Renal cortex interstitium (tissue), 11 donors: ENCODE measurements around the gene MVK. TPM values are rescaled to one million over a fixed set of nuclear protein-coding genes. Genes with fewer than 3 reads are reported as not detected.

Experiments used
- DNase-seq, 11 donors: peaks; one replicate each; pipeline ENCODE4 v3.0.0-alpha.2; 2013; ENCODE audit warnings: low read depth in 9 of 11, low spot score in 4 of 11; ENCODE audit errors: extremely low read depth in 1 of 11
- polyA plus RNA-seq, 3 donors: library from polyadenylated mRNA; unstranded; fragments of 120-200 nt; gene quantifications; one replicate each; pipeline ENCODE4 v1.2.1, GENCODE V29; 2013; ENCODE audit not compliant: insufficient read length in 3 of 3

MVK gene
- polyA plus RNA-seq, 3 donors = 16.3 to 23.9 (median 19.3) TPM

DNA sequence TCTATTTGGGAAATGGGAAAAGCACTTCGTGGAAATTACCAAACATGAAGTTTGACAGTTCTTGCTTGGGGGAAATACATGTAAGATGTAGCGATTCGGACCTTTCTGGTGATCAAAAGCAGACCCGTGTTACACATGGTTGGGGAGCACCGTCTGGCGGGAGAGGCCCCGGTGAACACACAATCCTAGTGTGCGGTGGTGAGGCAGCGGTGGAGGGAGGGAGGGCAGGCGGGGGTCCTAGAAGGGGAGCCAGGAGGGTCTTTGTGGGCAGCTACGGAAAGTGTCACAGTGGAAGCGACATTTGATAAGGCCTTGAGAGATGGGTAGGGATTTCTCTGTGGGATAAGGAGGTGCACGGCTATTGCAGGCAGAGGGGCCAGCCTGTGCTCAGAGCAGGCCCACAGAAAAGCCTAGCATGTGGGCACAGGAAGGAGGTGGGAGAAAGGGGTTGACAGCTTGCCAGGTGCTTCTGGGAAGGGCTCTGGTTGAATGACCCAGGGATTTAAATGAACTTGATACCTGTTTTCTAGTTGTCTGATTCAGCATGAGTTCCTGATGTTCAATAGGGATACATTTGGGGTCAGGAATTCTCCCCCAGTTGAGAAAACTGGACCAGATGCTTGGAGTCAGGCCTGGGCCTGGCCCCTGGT, 7.2 kb downstream of the MVK start:
- DNase-seq = no peak

DNA sequence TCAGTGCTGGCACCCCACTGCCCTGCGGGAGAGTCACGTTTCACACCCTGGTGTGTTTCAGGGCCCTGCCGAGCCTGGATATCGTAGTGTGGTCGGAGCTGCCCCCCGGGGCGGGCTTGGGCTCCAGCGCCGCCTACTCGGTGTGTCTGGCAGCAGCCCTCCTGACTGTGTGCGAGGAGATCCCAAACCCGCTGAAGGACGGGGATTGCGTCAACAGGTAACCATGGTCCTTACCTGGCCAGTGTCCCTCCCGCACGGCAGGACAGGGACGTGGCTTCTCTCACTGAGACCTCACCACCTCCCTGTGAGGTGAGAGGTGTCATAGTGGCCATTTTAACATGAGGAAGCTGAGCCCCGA, 7.7 kb downstream of the MVK start:
- DNase-seq = no peak

DNA sequence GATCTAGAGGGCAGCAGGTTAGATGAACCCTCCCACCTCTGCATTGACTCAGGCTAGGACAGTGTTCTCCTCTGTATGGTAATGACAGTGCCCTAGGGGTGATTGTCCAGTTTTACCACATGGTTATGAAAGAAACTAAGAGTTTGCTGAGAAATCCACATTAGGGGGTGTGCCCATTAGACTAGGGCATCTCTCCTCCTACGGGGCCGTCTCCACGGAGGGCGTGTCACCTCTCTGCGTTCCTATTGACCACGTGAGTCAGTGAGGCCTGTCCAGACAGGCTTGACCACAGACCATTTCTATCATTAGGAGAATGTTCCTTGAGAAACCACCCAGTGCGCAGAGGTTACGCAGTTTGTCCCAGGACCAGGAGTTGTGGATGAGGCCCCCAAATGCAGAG, 8.3 kb downstream of the MVK start:
- no peak for DNase-seq

DNA sequence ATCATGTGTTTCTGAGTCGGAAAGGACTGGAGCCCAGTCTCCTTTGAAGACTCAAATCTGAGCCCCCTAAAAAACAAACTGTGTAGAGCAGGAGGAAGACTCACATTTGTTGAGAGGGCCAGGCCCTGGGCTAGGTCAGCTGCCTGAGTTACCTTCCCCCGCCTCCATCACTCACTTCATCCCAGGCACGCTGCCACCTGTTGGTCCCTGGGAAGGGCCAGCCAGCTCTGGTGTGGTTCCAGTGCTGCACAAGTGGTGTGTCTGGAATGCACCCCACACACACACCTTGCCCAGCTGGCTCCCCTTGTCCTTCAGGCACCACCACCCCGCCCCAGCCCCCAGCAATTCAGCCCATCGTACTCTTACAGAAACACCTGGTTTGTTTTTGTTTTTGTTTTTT, 9.0 kb downstream of the MVK start:
- peak in 1 of 11 donors; percentile 18 for DNase-seq

DNA sequence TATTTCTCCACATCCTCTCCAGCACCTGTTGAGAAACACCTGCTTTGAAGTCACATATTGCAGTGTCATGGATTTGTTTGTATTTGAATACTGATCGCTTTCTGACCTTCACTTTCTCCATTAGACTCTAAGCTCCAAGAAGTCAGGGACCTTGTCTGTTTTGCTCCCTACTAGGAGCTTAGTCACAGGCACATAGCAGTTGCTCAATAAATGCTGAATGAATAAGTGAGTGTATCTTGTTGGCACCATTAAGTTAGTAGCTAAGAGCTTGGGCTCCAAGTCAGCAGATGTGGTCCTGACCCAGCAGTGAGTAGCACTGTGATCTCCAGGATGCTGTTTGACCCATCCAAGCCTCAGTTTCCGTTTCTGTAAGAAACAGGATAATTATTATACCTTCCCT, 10.1 kb downstream of the MVK start:
- no peak for DNase-seq

DNA sequence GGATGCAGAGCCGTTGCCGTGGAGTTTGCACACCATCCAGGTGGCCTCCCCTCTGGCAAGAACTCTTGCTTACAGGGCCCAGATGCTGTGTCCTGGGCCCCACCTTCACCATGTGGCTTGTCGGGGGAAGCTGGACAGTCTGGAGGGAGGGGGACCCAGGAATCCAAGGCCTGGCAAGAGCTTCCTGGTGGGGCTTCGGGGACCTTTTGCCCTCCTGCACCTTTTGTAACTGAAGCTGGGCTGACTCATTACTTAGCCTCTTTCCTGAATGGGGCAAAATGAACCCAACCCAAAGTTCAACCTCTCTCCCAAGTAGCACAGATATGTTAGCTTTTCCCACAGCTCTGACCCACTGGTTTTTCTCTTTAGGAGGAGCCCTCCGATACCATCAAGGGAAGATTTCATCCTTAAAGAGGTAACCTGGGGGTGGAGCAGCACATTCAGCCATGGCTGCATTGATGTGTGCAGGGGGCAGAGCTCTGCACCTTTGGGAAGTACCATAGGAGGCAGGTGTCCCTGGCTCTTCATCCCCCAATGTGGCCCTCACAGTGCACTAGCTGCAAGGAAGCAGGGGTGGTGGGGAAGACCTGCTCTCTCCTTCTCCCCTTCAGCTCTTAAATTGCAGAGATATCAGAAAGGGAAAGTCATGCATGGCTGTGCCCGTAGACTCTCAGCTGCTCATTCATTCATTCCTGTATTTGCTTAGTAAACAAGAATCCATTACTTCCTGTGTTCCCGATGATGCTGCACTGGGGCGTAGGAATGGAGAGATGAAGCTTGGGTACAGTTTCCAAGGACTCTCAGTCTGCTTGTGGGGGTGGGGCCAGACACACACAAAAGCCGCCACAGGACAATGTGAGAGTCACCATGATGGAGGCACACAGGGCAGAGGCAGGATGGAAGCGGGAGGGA, 13.0 kb downstream of the MVK start:
- DNase-seq = no peak

DNA sequence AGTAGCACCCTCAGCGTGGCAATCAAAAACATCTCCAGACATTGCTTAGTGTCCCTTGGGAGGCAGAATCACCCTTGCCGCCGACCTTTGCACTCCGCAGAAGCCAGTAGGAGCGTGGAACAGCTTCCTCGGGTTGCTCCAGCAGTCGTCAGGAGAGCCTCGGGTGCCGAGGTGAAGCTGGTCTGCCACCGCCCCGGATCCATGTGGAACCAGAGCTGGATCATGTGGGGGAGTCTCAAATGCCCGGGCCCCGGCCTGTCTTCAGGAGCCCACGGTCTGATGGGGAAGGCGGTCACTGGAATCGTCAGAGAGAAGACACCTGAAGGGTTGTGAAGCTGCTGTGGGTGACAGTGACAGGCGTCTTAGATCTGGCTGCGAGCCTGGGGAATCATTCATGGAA, 14.3 kb downstream of the MVK start:
- no peak for DNase-seq

DNA sequence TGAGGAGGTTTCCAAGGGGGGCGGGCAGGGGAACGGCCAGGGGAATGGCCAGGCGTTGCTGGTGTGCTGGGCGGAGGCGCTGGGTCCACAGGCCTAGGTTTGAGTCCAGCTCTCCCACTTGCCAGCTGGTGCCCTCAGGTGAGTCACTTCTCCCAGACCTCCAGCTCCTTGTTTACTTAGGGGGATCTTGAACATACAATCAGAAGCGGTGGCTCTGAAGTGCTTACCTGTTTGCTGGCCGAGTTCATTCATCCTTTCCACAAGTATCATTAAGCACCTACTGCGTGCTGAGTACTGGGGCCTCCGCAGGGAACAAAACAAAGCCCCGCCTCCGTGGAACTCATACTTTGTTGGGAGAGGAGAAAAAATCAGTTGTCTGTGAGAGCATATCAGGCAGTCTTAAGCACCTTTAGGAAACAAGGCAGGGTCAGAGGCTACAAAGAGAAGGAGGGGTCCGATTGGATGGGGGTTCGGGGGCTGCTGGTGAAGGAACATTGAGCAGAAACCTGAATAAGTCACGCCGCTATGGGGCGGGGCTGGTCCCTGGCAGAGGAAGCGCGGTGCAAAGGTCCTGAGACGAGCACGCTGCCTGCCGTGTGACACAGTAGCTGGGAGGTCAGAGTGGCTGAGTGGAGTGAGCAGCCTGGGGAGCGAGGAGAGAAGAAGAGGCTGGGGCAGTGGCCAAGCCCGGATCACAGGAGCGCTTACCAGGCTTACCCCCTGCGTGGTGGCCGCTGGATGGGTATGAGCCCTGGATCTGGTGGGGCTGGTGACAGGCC, 15.1 kb downstream of the MVK start:
- DNase-seq = no peak

DNA sequence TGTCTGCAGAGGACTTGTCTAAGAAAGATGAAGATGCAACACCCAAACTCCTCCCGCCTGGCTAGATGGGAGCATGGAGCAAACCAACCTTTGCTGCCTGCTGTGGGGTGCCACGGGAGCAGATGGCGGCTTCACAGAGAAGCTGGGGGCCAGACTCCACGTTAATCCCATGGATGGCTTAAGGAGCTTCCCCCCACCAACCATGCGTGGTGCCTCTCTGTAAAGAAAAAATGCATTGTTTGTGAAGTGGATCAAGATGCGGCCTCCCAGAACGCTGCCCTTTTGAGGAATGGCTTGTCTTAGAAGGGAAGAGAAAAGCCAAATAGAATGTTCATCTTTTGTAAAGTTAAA, 15.6 kb downstream of the MVK start:
- DNase-seq = no peak

DNA sequence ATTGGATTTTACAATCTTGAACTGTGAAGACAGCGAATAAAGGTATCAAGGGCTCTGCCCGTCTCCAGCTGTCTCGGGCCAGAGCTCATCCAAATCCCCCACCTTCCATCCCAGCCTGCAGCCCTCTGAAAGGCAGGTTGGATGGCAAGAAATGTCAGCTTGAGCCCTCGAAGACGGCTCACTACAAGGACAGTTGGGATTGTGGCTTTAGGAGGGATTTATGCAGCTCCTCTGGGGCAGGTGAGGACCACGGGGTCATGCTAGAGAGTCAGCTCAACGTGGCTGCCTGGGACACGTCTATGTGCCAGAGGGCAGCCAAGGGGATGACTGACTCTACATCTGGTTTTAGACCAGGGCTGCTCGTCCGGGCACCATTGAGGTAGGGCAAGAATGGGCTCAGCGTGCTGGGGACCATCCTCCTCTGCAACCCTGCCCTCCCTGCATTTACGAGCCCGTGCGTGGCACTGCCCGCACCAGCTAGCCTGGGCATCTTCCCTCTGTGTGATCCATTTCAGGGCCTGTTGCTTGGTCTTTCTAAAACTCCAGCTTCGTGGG, 16.2 kb downstream of the MVK start:
- DNase-seq = no peak

DNA sequence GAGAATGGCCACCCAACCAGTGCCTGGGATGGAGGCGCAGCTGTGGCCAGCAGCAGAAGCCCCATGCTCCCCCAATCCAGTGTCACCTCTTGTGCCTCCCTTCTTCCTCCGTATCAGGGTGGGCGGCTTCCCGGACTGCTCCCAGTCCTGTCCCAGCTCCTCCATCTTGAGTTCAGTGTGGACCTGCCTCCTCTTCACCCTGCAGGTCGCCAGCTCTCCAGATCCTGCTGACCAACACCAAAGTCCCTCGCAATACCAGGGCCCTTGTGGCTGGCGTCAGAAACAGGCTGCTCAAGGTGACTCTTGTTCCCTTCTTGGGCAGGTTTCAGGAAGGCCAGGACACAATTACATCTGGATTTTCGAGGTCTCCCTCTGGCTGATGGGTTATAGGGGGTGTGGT, 17.0 kb downstream of the MVK start:
- no peak for DNase-seq

DNA sequence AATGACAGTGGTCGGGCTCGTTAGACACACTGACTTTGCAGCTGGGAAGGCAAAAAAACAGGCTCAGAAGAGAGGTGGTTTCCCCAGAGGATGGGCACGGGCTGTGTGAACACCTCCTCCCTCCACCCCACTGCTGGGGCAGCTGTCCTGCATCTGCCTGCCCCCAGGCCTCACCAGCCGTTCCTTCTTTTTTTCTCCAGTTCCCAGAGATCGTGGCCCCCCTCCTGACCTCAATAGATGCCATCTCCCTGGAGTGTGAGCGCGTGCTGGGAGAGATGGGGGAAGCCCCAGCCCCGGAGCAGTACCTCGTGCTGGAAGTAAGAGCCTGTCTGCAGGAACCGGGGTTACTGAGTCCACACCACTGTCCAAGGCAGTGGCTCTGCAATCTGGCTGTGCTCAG, 17.4 kb downstream of the MVK start:
- no peak for DNase-seq

DNA sequence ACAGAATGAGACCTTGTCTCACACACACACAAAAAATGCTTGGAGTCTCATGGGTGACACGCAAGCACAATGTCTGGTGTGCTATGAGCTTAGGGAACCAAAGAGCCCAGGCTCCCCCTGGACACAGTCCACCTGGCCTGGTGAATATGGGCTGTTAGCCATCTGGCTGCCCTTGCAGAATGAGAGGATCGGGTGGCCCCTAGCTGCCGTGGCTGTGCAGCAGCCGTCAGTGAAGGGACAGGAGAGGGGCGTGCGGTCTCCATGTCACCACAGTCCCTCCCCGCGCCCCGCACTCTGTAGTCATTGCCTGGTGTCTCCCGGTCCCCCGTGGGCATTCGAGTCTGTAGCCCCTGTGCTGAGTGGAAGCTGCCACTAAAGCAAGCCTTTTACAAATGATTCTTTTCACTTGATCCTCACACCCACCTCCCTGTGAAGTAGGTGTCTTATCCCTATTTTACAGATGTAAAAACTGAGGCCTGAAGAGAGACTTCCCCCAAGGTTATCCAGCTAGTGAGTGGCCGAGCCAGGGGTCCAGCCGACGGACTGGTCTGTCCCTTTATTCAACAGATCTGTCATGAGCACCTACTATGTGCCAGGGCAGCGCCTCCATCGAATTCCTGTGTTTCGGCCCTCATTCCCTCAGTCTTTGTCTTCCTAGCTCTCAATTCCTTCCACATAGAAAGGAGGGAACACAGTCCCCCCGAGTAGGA, 18.8 kb downstream of the MVK start:
- DNase-seq = no peak

DNA sequence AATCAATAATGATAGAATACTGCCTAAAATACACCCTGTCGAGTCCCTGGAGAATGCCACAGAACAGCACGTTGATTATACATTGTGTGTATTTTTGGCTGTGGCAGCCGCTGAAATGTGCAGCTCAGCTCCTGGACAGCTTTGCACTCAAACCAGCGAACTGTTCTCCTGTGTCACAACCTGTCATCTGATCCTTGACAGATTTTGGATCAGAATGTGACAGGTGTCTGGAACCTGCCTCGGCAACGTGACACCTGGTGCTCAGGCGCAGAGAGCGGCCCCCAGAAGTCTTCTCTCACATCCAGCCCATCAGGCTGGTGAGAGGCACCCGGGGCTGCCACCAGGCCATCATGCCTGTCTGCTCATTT, 19.3 kb downstream of the MVK start:
- DNase-seq = no peak

DNA sequence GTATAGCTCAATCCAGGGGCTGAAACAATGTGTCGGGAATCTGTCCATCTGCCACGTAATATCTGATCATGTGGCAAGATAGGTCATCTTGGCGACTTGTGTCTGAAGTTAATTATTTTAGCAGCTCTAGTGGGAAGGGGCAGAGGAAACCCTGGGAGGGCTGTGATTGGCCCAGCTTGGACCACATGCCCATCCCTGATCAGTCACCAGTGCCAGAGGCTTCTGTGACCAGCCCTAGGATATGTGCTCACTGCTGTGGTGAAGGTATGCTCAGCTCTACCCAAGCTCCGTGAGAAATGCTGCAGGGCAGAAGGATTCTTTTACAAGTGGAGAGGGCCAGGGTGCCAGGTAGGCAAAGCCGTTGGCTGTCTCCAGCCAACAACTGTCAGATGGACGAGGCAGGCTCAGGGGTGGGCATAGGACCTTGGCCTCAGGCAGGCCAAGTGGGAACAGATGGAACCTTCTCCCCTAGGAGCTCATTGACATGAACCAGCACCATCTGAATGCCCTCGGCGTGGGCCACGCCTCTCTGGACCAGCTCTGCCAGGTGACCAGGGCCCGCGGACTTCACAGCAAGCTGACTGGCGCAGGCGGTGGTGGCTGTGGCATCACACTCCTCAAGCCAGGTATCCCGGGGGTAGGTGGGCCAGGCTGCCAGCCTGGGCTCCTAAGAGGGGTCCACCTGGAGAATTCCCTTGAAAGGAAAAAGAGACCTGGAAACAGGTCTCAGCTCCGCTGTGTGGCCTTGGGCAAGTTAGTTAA, 21.1 kb downstream of the MVK start:
- no peak for DNase-seq

DNA sequence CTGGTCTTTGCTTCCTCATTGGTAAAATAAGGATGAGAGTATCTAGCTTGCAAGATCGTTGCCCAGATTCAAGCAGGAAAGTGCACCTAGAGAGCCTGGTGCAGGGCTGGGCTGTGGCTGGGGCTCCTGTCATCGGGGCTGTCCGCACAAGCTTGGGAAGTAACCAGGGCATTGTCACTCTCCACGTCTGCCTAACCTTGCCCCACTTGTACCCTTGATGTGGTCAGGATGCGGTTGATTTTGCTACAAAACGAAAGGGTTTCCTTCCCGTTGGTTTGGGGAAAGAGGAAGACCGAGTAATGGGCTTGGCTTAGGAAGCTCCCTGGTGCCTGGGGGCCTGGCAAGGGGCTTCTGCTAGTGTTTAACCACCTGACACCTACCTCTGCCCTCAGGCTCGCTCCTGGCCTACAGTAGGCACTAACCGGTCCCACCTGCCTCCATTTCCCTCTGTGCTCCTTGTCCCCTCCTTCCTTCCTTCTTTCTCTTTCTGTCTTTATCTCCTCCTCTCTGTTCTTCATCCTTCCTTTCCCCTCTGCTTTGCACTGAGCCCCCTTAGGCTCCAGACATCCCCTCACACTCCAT, 21.8 kb downstream of the MVK start:
- DNase-seq = no peak

DNA sequence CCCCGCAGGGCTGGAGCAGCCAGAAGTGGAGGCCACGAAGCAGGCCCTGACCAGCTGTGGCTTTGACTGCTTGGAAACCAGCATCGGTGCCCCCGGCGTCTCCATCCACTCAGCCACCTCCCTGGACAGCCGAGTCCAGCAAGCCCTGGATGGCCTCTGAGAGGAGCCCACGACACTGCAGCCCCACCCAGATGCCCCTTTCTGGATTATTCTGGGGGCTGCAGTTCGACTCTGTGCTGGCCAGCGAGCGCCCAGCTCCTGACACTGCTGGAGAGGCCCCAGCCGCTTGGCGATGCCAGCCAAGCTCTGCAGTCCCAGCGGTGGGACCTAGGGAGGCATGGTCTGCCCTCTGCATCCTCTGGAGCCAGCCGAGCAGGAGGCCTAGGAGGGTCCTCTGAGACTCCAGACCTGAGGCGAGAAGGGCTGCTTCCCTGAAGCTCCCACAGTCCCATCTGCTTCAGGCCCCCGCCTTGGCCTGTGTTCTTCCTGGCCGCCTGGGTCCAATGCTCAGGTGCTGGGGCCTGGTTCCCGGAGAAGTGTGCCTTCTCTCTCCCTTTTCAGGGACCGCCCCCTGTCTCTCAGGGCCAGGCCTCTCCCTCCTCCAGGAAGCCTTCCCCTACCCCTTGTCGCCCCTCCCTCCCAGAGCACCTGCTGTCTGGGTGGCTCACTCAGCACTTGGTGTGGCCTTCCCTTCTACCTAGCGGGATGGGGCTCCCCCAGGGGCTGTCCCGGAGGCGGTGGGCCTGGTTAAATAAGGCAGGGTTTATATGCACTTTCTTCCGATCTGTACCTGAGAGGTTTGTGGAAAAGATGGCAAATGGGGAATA, 23.0 kb downstream of the MVK start:
- no peak for DNase-seq
